SU-DHL-6 (cell line): Measurements from ENCODE around the gene TMEM87B.

Source experiments
- EZH2phosphoT487 ChIP-seq: fragments of 200-600 bp; sonication (generic), shearing (Covaris generic); conservative IDR thresholded peaks from 2 replicates; pipeline ENCODE4 v1.6.1; 2018; ENCODE audit warnings: mild to moderate bottlenecking, antibody characterized with exemption, low read length, moderate library complexity, mixed read lengths
- TF ChIP-seq, protein P1 (sequence below): fragments of 200-600 bp; sonication (generic); IDR thresholded peaks from one replicate; pipeline ENCODE4 v1.5.1; 2017; ENCODE audit warnings: antibody characterized with exemption, mild to moderate bottlenecking, low read length, moderate library complexity; ENCODE audit not compliant: insufficient read depth, poor library complexity, severe bottlenecking

DNA sequence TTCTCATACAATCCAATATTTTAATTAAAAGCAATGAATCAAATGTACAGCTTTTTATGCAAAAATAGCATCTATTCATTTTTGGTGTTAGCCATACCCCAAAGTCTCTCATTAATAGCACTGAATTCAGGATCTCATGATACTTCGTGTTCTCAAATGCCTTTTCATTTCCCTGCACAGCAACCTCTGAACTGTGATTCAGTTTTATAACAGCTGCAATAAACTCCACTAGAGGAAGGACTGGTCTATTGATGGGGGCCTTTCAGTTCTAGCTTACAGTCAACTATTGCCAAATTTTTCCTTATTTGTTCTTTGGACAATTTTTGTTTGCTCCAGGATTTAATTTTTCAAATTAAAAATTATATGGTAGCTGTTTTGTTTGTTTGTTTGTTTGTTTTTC lies 4.8 kb upstream of the TMEM87B start:
- TF ChIP-seq, protein P1, sequence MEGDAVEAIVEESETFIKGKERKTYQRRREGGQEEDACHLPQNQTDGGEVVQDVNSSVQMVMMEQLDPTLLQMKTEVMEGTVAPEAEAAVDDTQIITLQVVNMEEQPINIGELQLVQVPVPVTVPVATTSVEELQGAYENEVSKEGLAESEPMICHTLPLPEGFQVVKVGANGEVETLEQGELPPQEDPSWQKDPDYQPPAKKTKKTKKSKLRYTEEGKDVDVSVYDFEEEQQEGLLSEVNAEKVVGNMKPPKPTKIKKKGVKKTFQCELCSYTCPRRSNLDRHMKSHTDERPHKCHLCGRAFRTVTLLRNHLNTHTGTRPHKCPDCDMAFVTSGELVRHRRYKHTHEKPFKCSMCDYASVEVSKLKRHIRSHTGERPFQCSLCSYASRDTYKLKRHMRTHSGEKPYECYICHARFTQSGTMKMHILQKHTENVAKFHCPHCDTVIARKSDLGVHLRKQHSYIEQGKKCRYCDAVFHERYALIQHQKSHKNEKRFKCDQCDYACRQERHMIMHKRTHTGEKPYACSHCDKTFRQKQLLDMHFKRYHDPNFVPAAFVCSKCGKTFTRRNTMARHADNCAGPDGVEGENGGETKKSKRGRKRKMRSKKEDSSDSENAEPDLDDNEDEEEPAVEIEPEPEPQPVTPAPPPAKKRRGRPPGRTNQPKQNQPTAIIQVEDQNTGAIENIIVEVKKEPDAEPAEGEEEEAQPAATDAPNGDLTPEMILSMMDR = no peak
- TF ChIP-seq EZH2phosphoT487 = no peak
